Left lung (tissue), 10 donors: ENCODE results near the gene HES5. TPM values are rescaled to one million over a fixed set of nuclear protein-coding genes. Genes with fewer than 3 reads are reported as not detected.

Source experiments
- ATAC-seq: fragments of 200-7000 bp; cut with Tn5 transposase; one replicate; pipeline ENCODE4 v1.9.1; 2020; ENCODE audit warnings: moderate library complexity
- DNase-seq, 4 donors: peaks; one replicate each; pipeline ENCODE4 v3.0.0-alpha.2; 2013 to 2020
- H3K27ac ChIP-seq, 2 donors: fragments of 200-600 bp; sonication (generic) in 1 of 2; one replicate each; pipeline versions ENCODE4 v1.5.0 to v1.8.0; 2020 to 2021
- H3K27me3 ChIP-seq, 2 donors: fragments of 200-600 bp; sonication (generic) in 1 of 2; one replicate each; pipeline versions ENCODE4 v1.5.0 to v1.8.0; 2020 to 2021
- H3K36me3 ChIP-seq, 2 donors: fragments of 200-600 bp; sonication (generic) in 1 of 2; one replicate each; pipeline versions ENCODE4 v1.5.0 to v1.8.0; 2020 to 2021
- H3K4me1 ChIP-seq, 2 donors: fragments of 200-600 bp; one replicate each; pipeline ENCODE4 v1.8.0; 2021
- H3K4me3 ChIP-seq, 2 donors: fragments of 200-600 bp; sonication (generic) in 1 of 2; one replicate each; pipeline versions ENCODE4 v1.5.0 to v1.8.0; 2020 to 2021; ENCODE audit warnings: mild to moderate bottlenecking in 1 of 2
- H3K9me3 ChIP-seq, 2 donors: fragments of 200-600 bp; sonication (generic) in 1 of 2; one replicate each; pipeline versions ENCODE4 v1.5.0 to v1.8.0; 2020 to 2021
- intact Hi-C, 2 donors: fragments of 100-400 bp; cut with DNase I; formaldehyde crosslinking; loops; one replicate each; pipeline versions ENCODE4 v1.11.2 to v1.14.2; 2022
- polyA plus RNA-seq, 6 donors: library from polyadenylated mRNA; unstranded; fragments of 120-200 nt; gene quantifications; one replicate each; pipeline ENCODE4 v1.2.1, GENCODE V29; 2013; ENCODE audit not compliant: insufficient read length in 6 of 6
- total RNA-seq, 2 donors: library from RNA; stranded (reverse); fragmentation: NEBNext Ultra II Directional; extraction: Animal tissue kit (Norgen Biotek cat#: 25700); gene quantifications; one replicate each; pipeline ENCODE4 v1.2.1, GENCODE V29; 2021
- TF ChIP-seq, protein P1 (sequence below), 2 donors: fragments of 200-600 bp; sonication (generic) in 1 of 2; IDR thresholded peaks; one replicate each; pipeline versions ENCODE4 v1.5.0 to v1.8.0; 2021; ENCODE audit warnings: antibody characterized with exemption in 2 of 2
- donor health status: DM: no; HTN: yes; CAD: no.
- donor health status: DM: no; HTN: no; CAD: no.

HES5 gene
- total and polyA plus RNA-seq, 8 donors: 0.21 to 1.2 (median 0.65) TPM

DNA sequence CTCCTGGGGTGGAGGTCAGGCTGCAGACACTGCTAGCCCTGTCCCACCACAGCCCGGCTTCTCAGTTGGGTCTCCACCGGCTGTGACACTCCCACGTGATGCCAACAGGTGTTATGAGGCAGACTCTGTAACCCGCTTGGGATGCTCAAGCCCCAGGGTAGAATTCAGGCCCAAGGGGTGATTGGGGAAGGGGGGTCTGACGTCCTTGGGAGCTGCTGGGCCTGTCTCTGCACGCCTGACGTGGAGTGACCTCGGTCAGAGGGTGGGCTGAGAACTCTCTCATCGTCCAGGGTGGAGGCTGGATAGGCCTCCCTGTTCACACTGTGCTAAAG, 7.7 kb upstream of the HES5 start:
- no peak for DNase-seq
- TF ChIP-seq, protein P1, sequence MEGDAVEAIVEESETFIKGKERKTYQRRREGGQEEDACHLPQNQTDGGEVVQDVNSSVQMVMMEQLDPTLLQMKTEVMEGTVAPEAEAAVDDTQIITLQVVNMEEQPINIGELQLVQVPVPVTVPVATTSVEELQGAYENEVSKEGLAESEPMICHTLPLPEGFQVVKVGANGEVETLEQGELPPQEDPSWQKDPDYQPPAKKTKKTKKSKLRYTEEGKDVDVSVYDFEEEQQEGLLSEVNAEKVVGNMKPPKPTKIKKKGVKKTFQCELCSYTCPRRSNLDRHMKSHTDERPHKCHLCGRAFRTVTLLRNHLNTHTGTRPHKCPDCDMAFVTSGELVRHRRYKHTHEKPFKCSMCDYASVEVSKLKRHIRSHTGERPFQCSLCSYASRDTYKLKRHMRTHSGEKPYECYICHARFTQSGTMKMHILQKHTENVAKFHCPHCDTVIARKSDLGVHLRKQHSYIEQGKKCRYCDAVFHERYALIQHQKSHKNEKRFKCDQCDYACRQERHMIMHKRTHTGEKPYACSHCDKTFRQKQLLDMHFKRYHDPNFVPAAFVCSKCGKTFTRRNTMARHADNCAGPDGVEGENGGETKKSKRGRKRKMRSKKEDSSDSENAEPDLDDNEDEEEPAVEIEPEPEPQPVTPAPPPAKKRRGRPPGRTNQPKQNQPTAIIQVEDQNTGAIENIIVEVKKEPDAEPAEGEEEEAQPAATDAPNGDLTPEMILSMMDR (IDR thresholded peaks at IDR 0.05): no peak
- Histone ChIP-seq H3K9me3 (no peaks in the 10 kb centered on the region), H3K27ac (no peak overlapping the region), H3K27me3 (peaks cover 6 to 75% of the 10 kb centered on the region in 2 donors), H3K4me3 (no peak overlapping the region), H3K4me1 (peaks cover 0 to 18% of the 10 kb centered on the region in 2 donors), H3K36me3 (no peaks in the 10 kb centered on the region)
- intact Hi-C loops: no loop called here
- no peak for ATAC-seq

GRCh38 chr1:2535981-2536380, 5.9 kb upstream of the HES5 start:
- no peaks in the 10 kb centered on the region for H3K9me3 ChIP-seq
- H3K27ac ChIP-seq: no peak overlapping the region

DNA sequence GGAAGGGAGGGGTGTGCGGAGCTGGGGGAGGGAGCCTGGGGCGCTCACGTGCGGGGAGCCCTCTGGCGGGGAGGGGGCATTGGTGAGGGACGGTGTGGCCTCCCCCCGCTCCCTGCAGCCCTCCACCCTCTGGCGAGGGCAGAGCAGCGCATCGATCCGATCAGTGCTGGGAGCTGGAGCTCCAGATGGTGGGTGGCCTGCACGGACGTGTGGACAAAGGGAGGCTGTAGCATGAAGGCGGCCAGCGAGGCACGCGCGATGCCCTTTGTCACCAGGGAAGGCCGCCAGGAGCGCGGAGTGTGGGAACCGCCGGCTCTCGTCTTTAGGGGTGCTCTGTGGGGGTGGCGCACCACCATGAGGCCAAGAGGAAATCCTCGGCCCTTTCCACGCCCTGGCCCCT, 5.4 kb upstream of the HES5 start:
- DNase-seq: no peak
- H3K36me3 ChIP-seq: no peaks in the 10 kb centered on the region
- H3K27me3 ChIP-seq: peaks cover 18 to 82% of the 10 kb centered on the region in 2 donors
- no peak for ATAC-seq
- no peak overlapping the region for H3K4me3 ChIP-seq
- intact Hi-C loops: no loop called here
- peak overlapping the region in 1 of 2 donors; percentile 28 for H3K27ac ChIP-seq
- H3K4me1 ChIP-seq: peaks cover 7 to 16% of the 10 kb centered on the region in 2 donors
- H3K9me3 ChIP-seq: no peaks in the 10 kb centered on the region
- TF ChIP-seq, protein P1 (IDR thresholded peaks at IDR 0.05): no peak

More at GRCh38 chr1:2535981-2536380, 5.9 kb upstream of the HES5 start:
- intact Hi-C loops: no loop called here
- DNase-seq: no peak
- Histone ChIP-seq H3K4me3 (no peak overlapping the region), H3K4me1 (peaks cover 2 to 16% of the 10 kb centered on the region in 2 donors), H3K27me3 (peaks cover 13 to 82% of the 10 kb centered on the region in 2 donors), H3K36me3 (no peaks in the 10 kb centered on the region)
- TF ChIP-seq, protein P1 (IDR thresholded peaks at IDR 0.05): no peak
- ATAC-seq: no peak

DNA sequence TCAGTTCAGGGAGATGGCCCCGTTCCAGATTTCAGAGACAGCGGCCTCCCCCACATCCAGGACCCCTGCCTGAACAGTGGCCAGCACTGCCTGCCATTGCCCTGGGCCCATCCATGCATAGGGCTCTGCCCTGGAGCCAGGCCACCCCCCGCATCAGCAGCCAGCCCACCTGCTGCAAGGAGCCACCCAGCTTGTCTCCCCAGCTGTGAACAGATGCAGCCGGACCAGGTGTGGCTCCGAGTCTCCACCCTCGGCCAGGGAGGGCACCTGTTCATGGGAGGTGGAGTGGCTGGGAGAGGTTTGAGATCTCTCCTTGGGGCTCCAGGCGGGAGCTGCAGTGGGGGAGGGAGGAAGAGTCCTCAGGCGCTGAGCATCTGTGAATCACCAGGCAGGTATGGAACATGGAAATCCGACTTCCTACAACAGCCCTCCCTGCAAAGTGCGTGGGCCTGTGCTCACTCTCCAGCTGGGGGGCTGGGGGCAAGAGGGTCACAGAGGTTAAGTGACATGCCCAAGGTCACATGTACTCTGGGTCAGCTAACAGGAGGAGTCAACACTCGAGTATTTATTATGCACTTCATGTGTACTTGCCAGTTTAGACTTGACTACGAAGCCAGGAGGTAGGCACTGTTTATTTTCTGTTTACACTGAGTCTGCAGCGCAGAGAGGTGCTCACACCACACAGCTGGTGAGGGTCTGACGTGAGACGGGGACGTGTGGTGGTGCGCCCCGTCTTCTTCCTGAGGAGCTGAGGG, 4.8 kb upstream of the HES5 start:
- Histone ChIP-seq H3K4me1 (peaks cover 7 to 22% of the 10 kb centered on the region in 2 donors), H3K27me3 (peaks cover 21 to 82% of the 10 kb centered on the region in 2 donors), H3K4me3 (no peak overlapping the region), H3K9me3 (no peaks in the 10 kb centered on the region), H3K27ac (peak overlapping the region in 1 of 2 donors; percentile 28), H3K36me3 (no peaks in the 10 kb centered on the region)
- DNase-seq (peak in 1 of 4 donors; percentile 82), ATAC-seq (peak; percentile 79)
- TF ChIP-seq, protein P1 (IDR thresholded peaks at IDR 0.05): no peak
- intact Hi-C loops: no loop called here

- Histone ChIP-seq H3K36me3 (no peaks in the 10 kb centered on the region), H3K27ac (no peak overlapping the region), H3K27me3 (peaks cover 24 to 82% of the 10 kb centered on the region in 2 donors), H3K9me3 (no peaks in the 10 kb centered on the region), H3K4me3 (no peak overlapping the region), H3K4me1 (peaks cover 7 to 28% of the 10 kb centered on the region in 2 donors)
- no peak for DNase-seq
- no peak for ATAC-seq
- intact Hi-C loops: no loop called here
- TF ChIP-seq, protein P1 (IDR thresholded peaks at IDR 0.05): no peak
Observed at GRCh38 chr1:2534315-2534686, 4.2 kb upstream of the HES5 start.
